NT2/D1 (cell line): ENCODE measurements around the gene GABRA5.

Experiments used
- SUZ12 ChIP-seq: IDR thresholded peaks from 2 replicates; pipeline ENCODE4 v1.6.1; 2011; ENCODE audit not compliant: insufficient read length, insufficient read depth; ENCODE audit errors: extremely low read depth
- YY1 ChIP-seq: IDR thresholded peaks from 2 replicates; pipeline ENCODE4 v1.6.1; 2011; ENCODE audit not compliant: insufficient read length, insufficient read depth
- ZNF274 ChIP-seq: IDR thresholded peaks from 2 replicates; pipeline ENCODE4 v1.6.1; 2011; ENCODE audit warnings: mild to moderate bottlenecking, low read depth, low read length

GRCh38 chr15:26888761-26889160 lies 21.9 kb downstream of the GABRA5 start:
- TF ChIP-seq ZNF274 (no peak), SUZ12 (no peak), YY1 (no peak)
